Natural killer cell (primary cell): ENCODE data around the gene NVL. TPM values are rescaled to one million over a fixed set of nuclear protein-coding genes. Genes with fewer than 3 reads are reported as not detected.

Experiments
- ATAC-seq, 3 donors: fragments of 150-1000 bp in 2 of 3; fragments of 200-7000 bp in 1 of 3; cut with Tn5 transposase; 1 replicate in 1 of 3; 2 replicates in 2 of 3; pipeline ENCODE4 v1.10.0; 2021; ENCODE audit warnings: mild to moderate bottlenecking in 2 of 3, moderate library complexity in 2 of 3
- DNase-seq, 2 donors: peaks; one replicate each; pipeline versions ENCODE4 v3.0.0 to v3.0.0-alpha.2; 2013 to 2021; ENCODE audit warnings: mixed read lengths in 1 of 2
- H3K27ac ChIP-seq: one replicate; pipeline ENCODE4 v1.5.1; 2013; ENCODE audit warnings: mild to moderate bottlenecking, low read length
- H3K27me3 ChIP-seq: one replicate; pipeline ENCODE4 v1.6.1; 2013; ENCODE audit warnings: low read length; ENCODE audit not compliant: control insufficient read depth, insufficient read depth
- H3K36me3 ChIP-seq: one replicate; pipeline ENCODE4 v1.6.1; 2013; ENCODE audit warnings: low read length; ENCODE audit not compliant: control insufficient read depth, insufficient read depth
- H3K4me1 ChIP-seq: one replicate; pipeline ENCODE4 v1.6.1; 2013; ENCODE audit warnings: low read length; ENCODE audit not compliant: control insufficient read depth, insufficient read depth
- H3K4me3 ChIP-seq: one replicate; pipeline ENCODE4 v1.5.1; 2013; ENCODE audit warnings: low read length
- H3K9me3 ChIP-seq: one replicate; pipeline ENCODE4 v1.6.1; 2013; ENCODE audit warnings: low read length; ENCODE audit not compliant: control insufficient read depth, insufficient read depth
- H3K27ac Mint-ChIP-seq, 2 donors: one replicate each; pipeline ENCODE4 v1.8.0; 2022; ENCODE audit warnings: mild to moderate bottlenecking in 2 of 2, mixed read lengths in 2 of 2, moderate library complexity in 1 of 2
- H3K27me3 Mint-ChIP-seq, 2 donors: one replicate each; pipeline ENCODE4 v1.8.0; 2022; ENCODE audit warnings: low read depth in 2 of 2, mixed read lengths in 2 of 2
- H3K36me3 Mint-ChIP-seq: one replicate; pipeline ENCODE4 v1.8.0; 2022; ENCODE audit warnings: mixed read lengths
- H3K4me1 Mint-ChIP-seq, 2 donors: one replicate each; pipeline ENCODE4 v1.8.0; 2022; ENCODE audit warnings: mixed read lengths in 2 of 2
- H3K4me3 Mint-ChIP-seq: one replicate; pipeline ENCODE4 v1.8.0; 2022; ENCODE audit warnings: mild to moderate bottlenecking, moderate library complexity, mixed read lengths
- H3K9me3 Mint-ChIP-seq, 2 donors: one replicate each; pipeline ENCODE4 v1.8.0; 2022; ENCODE audit warnings: mixed read lengths in 2 of 2
- CTCF ChIP-seq: fragments of 200-600 bp; IDR thresholded peaks from one replicate; pipeline ENCODE4 v1.8.0; 2022; ENCODE audit warnings: antibody characterized with exemption
- WGBS: methylation state at CpG from one replicate; pipeline ENCODE4 v1.1.7; 2013; ENCODE audit warnings: missing lambda C conversion rate; ENCODE audit not compliant: insufficient coverage; 5-methylcytosine and 5-hydroxymethylcytosine counted together
- intact Hi-C: fragments of 100-400 bp; cut with micrococcal nuclease; formaldehyde crosslinking; loops from one replicate; pipeline ENCODE4 v1.14.2; 2022
- total RNA-seq, 4 donors: library from RNA; stranded (reverse); fragments of 120-200 nt in 1 of 4; gene quantifications; one replicate each; pipeline versions ENCODE4 v1.2.3 to v1.2.4, GENCODE V29; 2013 to 2022

The NVL gene
- total RNA-seq, 3 donors from 2014 or later (not counting 1 experiment from before 2014, with no cell fraction given) = 28.1 to 39.5 (median 32.4) TPM

GRCh38 chr1:224238212-224238611, 91.8 kb downstream of the NVL start:
- Mint-ChIP-seq H3K27me3 (no peaks in the 10 kb centered on the region), H3K4me1 (no peaks in the 10 kb centered on the region), H3K4me3 (no peak overlapping the region), H3K36me3 (no peaks in the 10 kb centered on the region), H3K9me3 (no peaks in the 10 kb centered on the region), H3K27ac (no peak overlapping the region)
- Histone ChIP-seq H3K27ac (no peak overlapping the region), H3K9me3 (no peaks in the 10 kb centered on the region), H3K4me1 (no peaks in the 10 kb centered on the region), H3K27me3 (no peaks in the 10 kb centered on the region), H3K4me3 (no peak overlapping the region), H3K36me3 (peaks cover 16% of the 10 kb centered on the region)
- ATAC-seq (no peak), DNase-seq (no peak)
- 97% methylated on average over 9 of the region's 9 CpGs for WGBS
- no peak for TF ChIP-seq CTCF
- intact Hi-C loops = no loop called here

- H3K27ac Mint-ChIP-seq = no peak overlapping the region
- no peak for ATAC-seq
Measured at GRCh38 chr1:224237119-224237881, 92.7 kb downstream of the NVL start.

GRCh38 chr1:224235813-224236493, 94.0 kb downstream of the NVL start:
- peaks cover 28% of the 10 kb centered on the region for H3K36me3 ChIP-seq
- ATAC-seq = no peak

More at GRCh38 chr1:224237119-224237881, 92.7 kb downstream of the NVL start:
- Histone ChIP-seq H3K27me3 (no peaks in the 10 kb centered on the region), H3K9me3 (no peaks in the 10 kb centered on the region), H3K4me1 (no peaks in the 10 kb centered on the region), H3K27ac (no peak overlapping the region), H3K4me3 (no peak overlapping the region), H3K36me3 (peaks cover 23% of the 10 kb centered on the region)
- no peak for TF ChIP-seq CTCF
- Mint-ChIP-seq H3K9me3 (no peaks in the 10 kb centered on the region), H3K4me3 (no peak overlapping the region), H3K27me3 (no peaks in the 10 kb centered on the region), H3K36me3 (no peaks in the 10 kb centered on the region), H3K4me1 (no peaks in the 10 kb centered on the region)
- no peak for DNase-seq
- intact Hi-C loops = no loop called here
- 97% methylated on average over 9 of the region's 11 CpGs for WGBS

More at GRCh38 chr1:224235813-224236493, 94.0 kb downstream of the NVL start:
- Histone ChIP-seq H3K9me3 (no peaks in the 10 kb centered on the region), H3K27me3 (no peaks in the 10 kb centered on the region), H3K4me1 (no peaks in the 10 kb centered on the region), H3K4me3 (no peak overlapping the region), H3K27ac (no peak overlapping the region)
- H3K9me3 Mint-ChIP-seq = no peaks in the 10 kb centered on the region
- H3K36me3 Mint-ChIP-seq = peaks cover 5% of the 10 kb centered on the region
- no peak for DNase-seq
- H3K4me1 Mint-ChIP-seq = no peaks in the 10 kb centered on the region
- intact Hi-C loops = no loop called here
- WGBS = 100% methylated on average over 1 of the region's 2 CpGs
- no peaks in the 10 kb centered on the region for H3K27me3 Mint-ChIP-seq
- no peak overlapping the region for H3K27ac Mint-ChIP-seq
- TF ChIP-seq CTCF = no peak
- H3K4me3 Mint-ChIP-seq = no peak overlapping the region
